ENCODE data around the gene MED13.

Gene MED13

DNA sequence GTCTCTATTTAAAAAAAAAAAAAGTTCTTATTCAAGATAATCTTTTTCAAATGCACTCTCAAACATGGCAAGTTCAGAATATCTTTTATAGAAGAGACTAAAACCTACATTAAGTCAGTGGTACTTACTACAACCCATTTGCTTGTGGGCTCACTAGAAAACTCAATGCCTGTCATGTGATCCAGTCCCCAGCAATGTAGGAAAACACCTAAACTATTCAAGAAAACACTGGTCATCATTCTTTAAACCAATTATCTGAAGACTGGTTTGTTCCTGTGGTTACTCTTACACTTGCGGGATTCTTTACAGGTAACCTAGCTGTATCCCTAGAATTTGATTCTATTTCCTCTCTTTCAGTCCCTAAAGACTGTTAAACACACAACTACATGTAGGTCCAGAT is 19.6 kb downstream of the MED13 start:
- peaks cover 41% of the 10 kb centered on the region for H3K4me1 ChIP-seq (ENCODE audit: low read depth, poor library complexity, severe bottlenecking)
- H3K4me3 ChIP-seq (IDR thresholded peaks at IDR 0.05; ENCODE audit: insufficient read depth, low read depth, low read length), result no peak overlapping the region
- H3K4me2 ChIP-seq, result peak overlapping the region; percentile 46
- H3K79me2 ChIP-seq (ENCODE audit: insufficient read depth, low read depth), result peaks cover 92% of the 10 kb centered on the region
- peaks cover 20% of the 10 kb centered on the region for H4K20me1 ChIP-seq (ENCODE audit: insufficient read depth)
- TF ChIP-seq, protein P1, sequence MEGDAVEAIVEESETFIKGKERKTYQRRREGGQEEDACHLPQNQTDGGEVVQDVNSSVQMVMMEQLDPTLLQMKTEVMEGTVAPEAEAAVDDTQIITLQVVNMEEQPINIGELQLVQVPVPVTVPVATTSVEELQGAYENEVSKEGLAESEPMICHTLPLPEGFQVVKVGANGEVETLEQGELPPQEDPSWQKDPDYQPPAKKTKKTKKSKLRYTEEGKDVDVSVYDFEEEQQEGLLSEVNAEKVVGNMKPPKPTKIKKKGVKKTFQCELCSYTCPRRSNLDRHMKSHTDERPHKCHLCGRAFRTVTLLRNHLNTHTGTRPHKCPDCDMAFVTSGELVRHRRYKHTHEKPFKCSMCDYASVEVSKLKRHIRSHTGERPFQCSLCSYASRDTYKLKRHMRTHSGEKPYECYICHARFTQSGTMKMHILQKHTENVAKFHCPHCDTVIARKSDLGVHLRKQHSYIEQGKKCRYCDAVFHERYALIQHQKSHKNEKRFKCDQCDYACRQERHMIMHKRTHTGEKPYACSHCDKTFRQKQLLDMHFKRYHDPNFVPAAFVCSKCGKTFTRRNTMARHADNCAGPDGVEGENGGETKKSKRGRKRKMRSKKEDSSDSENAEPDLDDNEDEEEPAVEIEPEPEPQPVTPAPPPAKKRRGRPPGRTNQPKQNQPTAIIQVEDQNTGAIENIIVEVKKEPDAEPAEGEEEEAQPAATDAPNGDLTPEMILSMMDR (conservative IDR thresholded peaks at IDR 0.05; ENCODE audit: low read depth, low read length), result no peak
- H2AFZ ChIP-seq (ENCODE audit: low read depth), result no peak overlapping the region
- peak overlapping the region; percentile 19; the same call in 1 of the 2 replicates for H3K27ac ChIP-seq
- no peaks in the 10 kb centered on the region for H3K27me3 ChIP-seq (ENCODE audit: insufficient read depth, low read depth)
- H3K9ac ChIP-seq, result no peak overlapping the region
- peaks cover 11% of the 10 kb centered on the region for H3K36me3 ChIP-seq (ENCODE audit: insufficient read depth)

DNA sequence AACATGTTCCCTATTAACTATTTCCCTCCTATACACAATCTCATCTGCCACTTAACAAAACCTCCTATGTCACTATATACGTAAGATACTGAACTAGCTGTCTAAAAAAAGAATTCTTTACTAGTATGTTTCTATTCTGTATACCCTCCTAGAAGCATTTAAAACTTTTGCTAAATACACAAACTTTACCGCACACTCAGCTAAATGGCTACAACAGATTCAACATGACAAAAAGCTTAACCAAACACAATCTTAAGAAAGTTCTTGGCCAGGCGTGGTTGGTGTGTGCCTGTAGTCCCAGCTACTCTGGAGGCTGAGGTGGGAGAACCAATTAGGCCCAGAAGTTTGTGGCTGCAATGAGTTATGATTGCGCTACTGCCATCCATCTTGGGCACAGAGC is 20.0 kb downstream of the MED13 start:
- peaks cover 92% of the 10 kb centered on the region for H3K79me2 ChIP-seq (ENCODE audit: insufficient read depth, low read depth)
- H3K27me3 ChIP-seq (ENCODE audit: insufficient read depth, low read depth), result no peaks in the 10 kb centered on the region
- peak overlapping the region; percentile 46; the same call in 1 of the 2 replicates for H3K4me2 ChIP-seq
- H3K4me3 ChIP-seq (IDR thresholded peaks at IDR 0.05; ENCODE audit: insufficient read depth, low read depth, low read length), result no peak overlapping the region
- peaks cover 41% of the 10 kb centered on the region for H3K4me1 ChIP-seq (ENCODE audit: low read depth, poor library complexity, severe bottlenecking)
- TF ChIP-seq, protein P1 (conservative IDR thresholded peaks at IDR 0.05; ENCODE audit: low read depth, low read length), result no peak
- H4K20me1 ChIP-seq (ENCODE audit: insufficient read depth), result peaks cover 20% of the 10 kb centered on the region
- H3K27ac ChIP-seq, result peak overlapping the region; percentile 19; the same call in 1 of the 2 replicates
- no peak overlapping the region for H3K9ac ChIP-seq
- H3K36me3 ChIP-seq (ENCODE audit: insufficient read depth), result peaks cover 7% of the 10 kb centered on the region
- H2AFZ ChIP-seq (ENCODE audit: low read depth), result no peak overlapping the region

DNA sequence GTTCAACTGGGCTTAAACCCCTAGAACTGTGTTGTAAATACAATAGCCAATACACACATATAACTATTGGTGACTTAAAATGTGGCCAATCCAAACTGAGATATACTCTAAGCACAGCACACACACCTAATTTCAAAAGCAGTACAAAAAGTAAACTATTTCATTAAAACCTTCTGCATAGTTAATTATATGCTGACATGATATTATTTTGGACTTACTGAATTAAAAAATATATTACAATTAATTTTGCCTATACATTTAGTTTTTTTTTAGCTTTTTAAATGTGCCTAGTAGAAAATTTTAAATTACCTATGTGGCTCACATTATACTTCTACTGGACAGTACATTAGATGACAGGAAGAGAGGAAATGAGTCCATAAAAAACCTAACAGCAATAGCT is 21.5 kb downstream of the MED13 start:
- H3K4me3 ChIP-seq (IDR thresholded peaks at IDR 0.05; ENCODE audit: insufficient read depth, low read depth, low read length), result no peak overlapping the region
- peaks cover 20% of the 10 kb centered on the region for H4K20me1 ChIP-seq (ENCODE audit: insufficient read depth)
- peaks cover 5% of the 10 kb centered on the region for H3K36me3 ChIP-seq (ENCODE audit: insufficient read depth)
- H3K27me3 ChIP-seq (ENCODE audit: insufficient read depth, low read depth), result no peaks in the 10 kb centered on the region
- H3K79me2 ChIP-seq (ENCODE audit: insufficient read depth, low read depth), result peaks cover 97% of the 10 kb centered on the region
- H3K4me2 ChIP-seq, result no peak overlapping the region
- TF ChIP-seq, protein P1 (conservative IDR thresholded peaks at IDR 0.05; ENCODE audit: low read depth, low read length), result no peak
- no peak overlapping the region for H3K27ac ChIP-seq
- H3K9ac ChIP-seq, result no peak overlapping the region
- H2AFZ ChIP-seq (ENCODE audit: low read depth), result no peak overlapping the region
- H3K4me1 ChIP-seq (ENCODE audit: low read depth, poor library complexity, severe bottlenecking), result peaks cover 37% of the 10 kb centered on the region

DNA sequence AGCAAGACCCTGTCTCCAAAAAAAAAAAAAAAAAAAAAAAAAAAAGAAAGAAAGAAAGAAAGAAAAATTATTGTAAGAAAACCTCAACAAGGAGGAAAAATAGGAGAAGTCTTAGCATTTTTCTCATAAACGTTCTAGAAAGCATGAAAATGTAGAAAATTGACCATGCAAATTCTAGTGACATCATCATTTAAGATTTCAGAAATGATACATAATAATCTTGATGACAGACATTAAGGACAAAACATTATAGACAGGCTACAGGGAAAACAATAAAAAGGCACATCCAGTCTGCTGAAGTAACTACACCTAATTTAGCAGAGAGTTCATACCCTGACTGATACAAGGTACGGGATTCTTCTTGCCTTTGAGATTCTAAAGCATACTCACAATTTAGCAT is 21.9 kb downstream of the MED13 start:
- Histone ChIP-seq H3K9ac (no peak overlapping the region), H3K27ac (no peak overlapping the region), H3K27me3 (ENCODE audit: insufficient read depth, low read depth) (no peaks in the 10 kb centered on the region), H2AFZ (ENCODE audit: low read depth) (no peak overlapping the region), H3K4me2 (no peak overlapping the region), H3K4me3 (IDR thresholded peaks at IDR 0.05; ENCODE audit: insufficient read depth, low read depth, low read length) (no peak overlapping the region), H4K20me1 (ENCODE audit: insufficient read depth) (peaks cover 20% of the 10 kb centered on the region; the same call in 1 of the 2 replicates), H3K4me1 (ENCODE audit: low read depth, poor library complexity, severe bottlenecking) (peaks cover 38% of the 10 kb centered on the region), H3K36me3 (ENCODE audit: insufficient read depth) (peaks cover 5% of the 10 kb centered on the region), H3K79me2 (ENCODE audit: insufficient read depth, low read depth) (peaks cover 95% of the 10 kb centered on the region)
- TF ChIP-seq, protein P1 (conservative IDR thresholded peaks at IDR 0.05; ENCODE audit: low read depth, low read length), result no peak

All from KMS-11 (cell line).